Stimulated activated naive CD8-positive, alpha-beta T cell treated with anti-CD3 and anti-CD28 coated beads, Interleukin-15, Interleukin-2, amounts not matched to agents 100 U/mL and 50 U/mL, for 24 hours (primary cell): ENCODE measurements around the gene PARP4.
"Not testable (repeated sequence)": the region's sequence is repeated elsewhere in the genome, so short reads cannot be mapped to it uniquely, and the experiment has no call there.

Experiments
- ATAC-seq: fragments of 150-1000 bp; cut with Tn5 transposase; one replicate; pipeline ENCODE4 v1.10.0; 2021
- DNase-seq: peaks from one replicate; pipeline ENCODE4 v3.0.0; 2021

Gene PARP4

GRCh38 chr13:24512197-24512907 is at the start of gene PARP4:
Gene PARP4, minus strand, starts transcription at chr13:24512778. Its CDS starts 9,002 bp downstream, at chr13:24503776.
- DNase-seq: peak; percentile 77
- peak; percentile 67 for ATAC-seq

- not testable (repeated sequence) for DNase-seq, ATAC-seq
Measured at GRCh38 chr13:24560579-24561187, 48.1 kb upstream of the PARP4 start.

GRCh38 chr13:24559431-24560218 is 47.0 kb upstream of the PARP4 start:
- not testable (repeated sequence) for ATAC-seq
- peak; percentile 9 for DNase-seq

- DNase-seq: no peak
- ATAC-seq: no peak
Measured at GRCh38 chr13:24557081-24557480, 44.5 kb upstream of the PARP4 start.

- not testable (repeated sequence) for DNase-seq, ATAC-seq
Measured at GRCh38 chr13:24553892-24554291, 41.3 kb upstream of the PARP4 start.

- DNase-seq: peak; percentile 19
- not testable (repeated sequence) for ATAC-seq
Measured at GRCh38 chr13:24541476-24542352, 29.1 kb upstream of the PARP4 start.

- no peak for ATAC-seq
- no peak for DNase-seq
Measured at GRCh38 chr13:24541127-24541475, 28.5 kb upstream of the PARP4 start.

GRCh38 chr13:24540236-24541126 is 27.9 kb upstream of the PARP4 start:
- ATAC-seq: no peak

GRCh38 chr13:24539500-24540165 is 27.1 kb upstream of the PARP4 start:
- no peak for ATAC-seq
- no peak for DNase-seq

More at GRCh38 chr13:24540236-24541126, 27.9 kb upstream of the PARP4 start:
- peak; percentile 17 for DNase-seq

- DNase-seq (no peak), ATAC-seq (no peak)
Measured at GRCh38 chr13:24529478-24529877, 16.9 kb upstream of the PARP4 start.

- ATAC-seq (no peak), DNase-seq (no peak)
Measured at GRCh38 chr13:24528816-24529398, 16.3 kb upstream of the PARP4 start.

- DNase-seq: no peak
- no peak for ATAC-seq
Measured at GRCh38 chr13:24527266-24527775, 14.7 kb upstream of the PARP4 start.

GRCh38 chr13:24520733-24521132 is 8.2 kb upstream of the PARP4 start:
- ATAC-seq (no peak), DNase-seq (no peak)

- ATAC-seq: no peak
- DNase-seq: no peak
Measured at GRCh38 chr13:24516919-24517318, 4.3 kb upstream of the PARP4 start.

GRCh38 chr13:24512908-24513213 is 283 bp upstream of the PARP4 start:
- ATAC-seq (no peak), DNase-seq (no peak)

GRCh38 chr13:24511816-24512196 is 772 bp downstream of the PARP4 start:
- peak; percentile 2 for ATAC-seq
- no peak for DNase-seq

GRCh38 chr13:24511019-24511815 is 1.4 kb downstream of the PARP4 start:
- DNase-seq (peak; percentile 77), ATAC-seq (peak; percentile 65)

- ATAC-seq (no peak), DNase-seq (no peak)
Measured at GRCh38 chr13:24506698-24507335, 5.8 kb downstream of the PARP4 start.

GRCh38 chr13:24506283-24506682 is 6.3 kb downstream of the PARP4 start:
- not testable (repeated sequence) for DNase-seq, ATAC-seq
